DMS114 treated with DMSO at 0.1 percent for 48 hours (cell line): ENCODE measurements around the gene PRR20B.
"Not testable (repeated sequence)": the region's sequence is repeated elsewhere in the genome, so short reads cannot be mapped to it uniquely, and the experiment has no call there.

Source experiments
- DNase-seq: peaks from one replicate; lab custom pipeline; 2025; ENCODE audit not compliant: unreplicated experiment; lab: John Stamatoyannopoulos, UW

PRR20B gene

DNA sequence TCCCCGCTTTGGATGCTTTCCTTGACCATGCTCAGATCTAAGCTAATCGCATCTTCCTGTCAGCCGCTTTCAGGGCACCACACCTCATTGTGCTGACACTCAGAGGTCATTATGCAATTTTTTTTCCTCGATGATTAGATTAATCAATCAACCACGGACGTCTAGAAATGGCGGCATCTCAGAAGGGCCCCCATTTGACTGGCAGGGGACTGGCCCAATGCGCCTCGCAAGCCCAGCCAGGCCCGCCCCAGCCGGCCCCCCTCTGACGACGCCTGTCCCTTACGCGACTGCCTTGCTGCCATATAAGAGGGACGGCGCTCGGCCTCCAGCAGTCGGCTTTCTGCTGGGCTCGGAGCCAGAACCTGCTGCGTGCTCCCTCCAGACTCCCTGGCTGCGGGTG, at the start of gene PRR20B:
PRR20B (plus strand) TSS at position 301 of the 400 bp plus-strand sequence. CDS start 387 bp downstream, outside the sequence.
- not testable (repeated sequence) for DNase-seq

DNA sequence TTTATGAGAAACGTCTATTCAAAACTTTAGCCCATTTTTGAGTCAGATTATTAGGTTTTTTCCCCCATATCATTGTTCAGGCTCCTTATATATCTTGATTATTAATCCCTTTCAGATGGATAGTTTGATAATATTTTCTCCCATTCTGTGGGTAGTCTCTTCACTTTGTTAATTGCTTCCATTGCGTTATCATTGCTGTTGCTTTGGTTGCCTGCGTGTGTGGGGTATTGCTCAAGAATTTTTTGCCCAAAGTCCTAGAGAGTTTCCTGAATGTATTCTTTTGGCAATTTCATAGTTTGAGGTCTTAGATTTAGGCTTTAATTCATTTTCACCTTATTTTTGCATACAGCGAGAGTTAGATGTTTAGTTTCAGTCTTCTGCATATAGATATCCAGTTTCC, 32.3 kb upstream of the PRR20B start:
- no peak for DNase-seq

DNA sequence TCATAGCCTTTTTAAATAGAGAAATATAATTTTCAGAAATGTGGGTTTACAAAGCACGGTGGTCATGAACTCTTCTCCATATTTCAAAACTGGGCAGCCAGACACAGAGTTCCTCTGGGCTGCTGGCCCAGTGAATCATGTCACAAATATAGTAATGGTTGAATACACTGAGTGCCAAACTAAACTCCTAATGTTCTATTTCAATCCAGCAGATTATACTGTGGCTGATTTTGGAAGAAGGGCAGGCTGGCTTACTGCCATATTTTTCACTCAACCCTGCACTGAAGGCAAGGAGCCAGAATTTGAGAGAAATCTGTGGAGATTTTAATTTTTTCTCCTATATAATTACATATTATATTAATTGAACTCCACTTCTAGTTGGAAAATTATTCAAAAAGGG, 23.6 kb upstream of the PRR20B start:
- DNase-seq = no peak

DNA sequence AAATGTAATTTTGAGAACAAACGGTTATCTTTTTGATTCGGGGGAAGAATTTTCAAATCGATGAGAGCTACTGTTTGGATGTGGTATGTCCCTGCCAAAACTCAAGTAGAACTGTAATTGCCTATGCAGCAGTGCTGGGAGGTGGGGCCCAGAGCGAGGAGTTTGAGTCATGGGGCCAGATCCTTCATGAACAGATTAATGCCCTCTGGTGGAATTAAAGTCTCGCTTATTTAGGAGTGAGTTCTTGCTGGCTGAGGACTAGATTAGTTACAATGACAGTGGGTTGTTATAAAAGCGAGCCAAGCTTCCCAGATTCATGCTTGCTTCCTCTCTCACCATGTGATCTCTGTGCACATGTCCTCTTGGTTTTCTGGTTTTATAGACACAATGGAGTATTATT, 18.4 kb upstream of the PRR20B start:
- DNase-seq = no peak

DNA sequence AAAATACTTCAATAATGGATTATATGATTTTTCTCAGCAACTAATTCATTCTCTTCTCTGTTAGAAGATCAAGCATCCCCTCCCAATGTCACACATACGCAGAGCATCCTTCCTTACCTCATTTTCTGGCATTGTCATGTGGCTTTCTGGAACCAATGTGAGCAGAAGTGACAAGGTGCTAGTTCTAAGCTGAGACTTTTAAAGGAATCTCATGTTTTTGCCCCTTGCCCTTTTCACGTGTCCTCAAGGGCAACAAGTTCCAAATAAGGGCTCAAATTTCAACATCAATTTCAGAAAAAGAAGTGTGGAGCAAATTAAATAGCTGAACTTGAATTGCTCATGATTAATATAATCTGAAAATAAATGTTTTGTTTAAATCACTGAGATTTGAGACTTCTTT, 11.2 kb upstream of the PRR20B start:
- no peak for DNase-seq

DNA sequence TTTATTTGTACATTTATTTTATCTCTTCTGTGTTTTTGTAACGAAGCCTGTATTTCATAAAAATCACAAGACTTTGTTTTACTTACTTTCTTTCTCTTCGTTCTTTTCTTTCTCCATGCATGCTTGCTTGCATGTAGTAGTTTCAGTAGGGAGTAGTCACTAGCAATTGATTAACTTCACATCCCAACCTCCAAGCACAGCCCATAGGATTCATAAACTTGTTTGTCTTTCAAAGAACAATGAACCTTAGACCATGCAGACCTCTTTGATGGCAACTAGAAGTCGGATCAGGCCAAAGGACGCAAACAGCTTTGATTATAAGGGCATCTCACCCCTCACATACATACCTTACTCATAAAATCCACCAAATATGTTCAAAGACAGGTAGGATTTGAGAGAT, 9.7 kb upstream of the PRR20B start:
- no peak for DNase-seq

DNA sequence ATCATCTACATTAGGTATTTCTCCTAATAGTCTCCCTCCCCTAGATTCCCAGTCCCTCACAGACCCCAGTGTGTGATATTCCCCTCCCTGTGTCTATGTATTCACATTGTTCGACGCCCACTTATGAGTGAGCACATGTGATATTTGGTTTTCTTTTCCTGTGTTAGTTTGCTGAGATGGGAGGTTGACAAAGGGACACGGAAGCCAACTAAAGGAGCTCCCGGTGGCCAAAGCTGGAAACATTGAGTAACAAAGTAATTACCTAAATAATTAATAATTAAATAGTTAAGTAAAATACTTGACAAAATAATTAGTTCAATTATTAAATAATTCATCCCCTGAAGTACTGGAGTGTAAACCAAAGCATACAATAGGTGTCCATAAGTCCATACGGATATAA, 8.3 kb upstream of the PRR20B start:
- no peak for DNase-seq

DNA sequence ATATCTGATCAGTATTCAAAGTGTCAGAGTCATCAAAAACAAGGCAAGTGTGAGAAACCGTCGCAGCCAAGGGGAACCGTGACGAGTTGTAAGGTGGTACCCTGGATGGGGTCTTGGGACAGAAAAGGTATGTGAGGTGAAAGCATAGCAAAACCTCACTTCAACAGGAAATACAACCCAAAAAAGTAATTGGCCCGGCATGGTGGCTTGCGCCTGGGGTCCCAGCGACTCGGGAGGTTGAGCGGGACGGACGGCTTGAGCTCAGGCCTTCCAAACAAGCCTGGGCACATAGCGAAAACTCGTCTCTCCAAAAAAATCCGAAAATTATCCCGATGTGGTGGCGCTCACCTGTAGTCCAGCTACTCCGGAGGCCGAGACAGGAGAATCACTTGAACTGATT, 7.5 kb upstream of the PRR20B start:
- not testable (repeated sequence) for DNase-seq

DNA sequence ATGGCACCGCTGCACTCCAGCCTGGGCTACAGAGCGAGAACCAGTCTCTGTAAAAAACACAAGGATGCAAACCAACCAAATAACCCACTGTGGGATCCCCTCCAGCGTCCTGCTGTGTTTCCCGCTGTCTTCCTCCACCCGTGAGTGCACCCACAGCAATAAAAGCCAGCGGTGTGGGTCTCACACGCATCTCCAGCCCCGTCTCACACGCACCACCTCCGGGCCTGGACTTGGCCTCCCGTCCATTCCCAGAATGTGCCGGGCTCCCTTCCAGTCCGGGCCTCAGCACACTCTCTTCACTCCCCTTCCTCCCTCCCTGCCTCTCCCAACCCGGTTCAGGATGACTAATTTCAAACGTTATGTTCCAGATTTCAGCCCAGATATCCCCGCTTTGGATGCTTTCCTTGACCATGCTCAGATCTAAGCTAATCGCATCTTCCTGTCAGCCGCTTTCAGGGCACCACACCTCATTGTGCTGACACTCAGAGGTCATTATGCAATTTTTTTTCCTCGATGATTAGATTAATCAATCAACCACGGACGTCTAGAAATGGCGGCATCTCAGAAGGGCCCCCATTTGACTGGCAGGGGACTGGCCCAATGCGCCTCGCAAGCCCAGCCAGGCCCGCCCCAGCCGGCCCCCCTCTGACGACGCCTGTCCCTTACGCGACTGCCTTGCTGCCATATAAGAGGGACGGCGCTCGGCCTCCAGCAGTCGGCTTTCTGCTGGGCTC, 6.9 kb upstream of the PRR20B start, which contains the start of gene PRR20A:
PRR20A (plus strand) TSS at position 684 of the 734 bp plus-strand sequence. CDS start 387 bp downstream, outside the sequence.
- not testable (repeated sequence) for DNase-seq

DNA sequence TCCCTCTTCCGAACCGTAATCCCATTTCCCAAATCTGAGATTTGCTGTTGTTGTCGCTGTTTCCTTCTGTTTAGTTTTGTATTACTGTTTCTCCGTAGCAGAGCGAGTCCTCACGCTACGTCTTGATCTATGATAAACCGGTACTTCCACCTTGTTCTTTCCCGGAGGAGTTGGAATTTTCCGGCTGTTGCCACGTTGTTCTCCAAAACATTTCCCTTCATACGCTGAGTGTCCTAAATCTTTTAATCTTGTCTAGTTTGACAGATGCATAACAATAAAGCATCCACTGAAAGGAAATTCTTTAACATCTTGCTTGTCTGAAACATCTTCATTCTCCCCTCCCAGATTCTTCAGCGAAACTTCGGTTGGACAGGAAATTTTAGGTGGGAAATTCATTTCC, 818 bp downstream of the PRR20B start:
- not testable (repeated sequence) for DNase-seq

DNA sequence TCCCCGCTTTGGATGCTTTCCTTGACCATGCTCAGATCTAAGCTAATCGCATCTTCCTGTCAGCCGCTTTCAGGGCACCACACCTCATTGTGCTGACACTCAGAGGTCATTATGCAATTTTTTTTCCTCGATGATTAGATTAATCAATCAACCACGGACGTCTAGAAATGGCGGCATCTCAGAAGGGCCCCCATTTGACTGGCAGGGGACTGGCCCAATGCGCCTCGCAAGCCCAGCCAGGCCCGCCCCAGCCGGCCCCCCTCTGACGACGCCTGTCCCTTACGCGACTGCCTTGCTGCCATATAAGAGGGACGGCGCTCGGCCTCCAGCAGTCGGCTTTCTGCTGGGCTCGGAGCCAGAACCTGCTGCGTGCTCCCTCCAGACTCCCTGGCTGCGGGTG, 6.5 kb downstream of the PRR20B start, which contains the start of gene PRR20C:
PRR20C (plus strand) TSS at position 301 of the 400 bp plus-strand sequence. CDS start 387 bp downstream, outside the sequence.
- DNase-seq = not testable (repeated sequence)

DNA sequence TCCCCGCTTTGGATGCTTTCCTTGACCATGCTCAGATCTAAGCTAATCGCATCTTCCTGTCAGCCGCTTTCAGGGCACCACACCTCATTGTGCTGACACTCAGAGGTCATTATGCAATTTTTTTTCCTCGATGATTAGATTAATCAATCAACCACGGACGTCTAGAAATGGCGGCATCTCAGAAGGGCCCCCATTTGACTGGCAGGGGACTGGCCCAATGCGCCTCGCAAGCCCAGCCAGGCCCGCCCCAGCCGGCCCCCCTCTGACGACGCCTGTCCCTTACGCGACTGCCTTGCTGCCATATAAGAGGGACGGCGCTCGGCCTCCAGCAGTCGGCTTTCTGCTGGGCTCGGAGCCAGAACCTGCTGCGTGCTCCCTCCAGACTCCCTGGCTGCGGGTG, 13.0 kb downstream of the PRR20B start, which contains the start of gene PRR20D:
PRR20D (plus strand) TSS at position 301 of the 400 bp plus-strand sequence. CDS start 387 bp downstream, outside the sequence.
- DNase-seq = not testable (repeated sequence)

DNA sequence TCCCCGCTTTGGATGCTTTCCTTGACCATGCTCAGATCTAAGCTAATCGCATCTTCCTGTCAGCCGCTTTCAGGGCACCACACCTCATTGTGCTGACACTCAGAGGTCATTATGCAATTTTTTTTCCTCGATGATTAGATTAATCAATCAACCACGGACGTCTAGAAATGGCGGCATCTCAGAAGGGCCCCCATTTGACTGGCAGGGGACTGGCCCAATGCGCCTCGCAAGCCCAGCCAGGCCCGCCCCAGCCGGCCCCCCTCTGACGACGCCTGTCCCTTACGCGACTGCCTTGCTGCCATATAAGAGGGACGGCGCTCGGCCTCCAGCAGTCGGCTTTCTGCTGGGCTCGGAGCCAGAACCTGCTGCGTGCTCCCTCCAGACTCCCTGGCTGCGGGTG, 19.6 kb downstream of the PRR20B start, which contains the start of gene PRR20E:
PRR20E (plus strand) TSS at position 301 of the 400 bp plus-strand sequence. CDS start 387 bp downstream, outside the sequence.
- not testable (repeated sequence) for DNase-seq

DNA sequence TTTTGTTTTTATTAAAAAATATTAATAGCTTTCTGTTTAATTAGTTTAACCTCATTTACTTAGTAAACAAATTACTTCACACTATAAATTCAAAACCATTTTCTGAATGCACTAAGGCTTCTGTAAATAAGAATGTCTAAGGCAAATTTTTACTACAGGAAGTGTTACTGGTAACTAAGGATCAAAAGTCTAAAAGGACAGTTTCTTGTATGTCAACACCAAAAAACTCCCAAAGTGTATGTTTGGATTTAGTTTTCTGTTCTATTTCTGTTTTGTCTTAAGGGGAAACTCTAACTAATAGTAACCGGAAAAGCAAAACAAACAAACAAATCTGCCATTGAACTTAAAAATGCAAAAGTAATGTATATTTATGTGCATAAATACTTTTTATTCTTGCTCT, 44.4 kb downstream of the PRR20B start:
- DNase-seq = no peak
